HCT116 (cell line): ENCODE measurements around the gene MMS22L.

ENCODE experiments used
- ATF3 ChIP-seq: IDR thresholded peaks from 2 replicates; pipeline ENCODE4 v1.6.1; 2012
- CEBPB ChIP-seq: IDR thresholded peaks from 2 replicates; pipeline ENCODE4 v1.6.1; 2012; ENCODE audit warnings: low read depth
- CTCF ChIP-seq, 3 experiments: fragments of 200-600 bp in 1 of 3; sonication (generic) in 1 of 3; IDR thresholded peaks in 2 of 3; conservative IDR thresholded peaks in 1 of 3; 2 replicates each; pipeline ENCODE4 v1.5.1; 2012 to 2017; ENCODE audit warnings: low read depth in 2 of 3, low read length in 2 of 3, antibody characterized with exemption in 1 of 3, borderline replicate concordance in 1 of 3, control low read depth in 1 of 3, mild to moderate bottlenecking in 1 of 3, mixed read lengths in 1 of 3, mixed run types in 1 of 3, moderate library complexity in 1 of 3; ENCODE audit not compliant: insufficient read depth in 1 of 3
- EZH2 ChIP-seq: fragments of 200-600 bp; sonication (generic); IDR thresholded peaks from 2 replicates; pipeline ENCODE4 v1.6.1; 2017; ENCODE audit warnings: antibody characterized with exemption, mixed run types
- FOSL1 ChIP-seq: IDR thresholded peaks from 2 replicates; pipeline ENCODE4 v1.6.1; 2012; ENCODE audit warnings: low read depth
- JUND ChIP-seq: IDR thresholded peaks from 2 replicates; pipeline ENCODE4 v1.6.1; 2012
- POLR2A ChIP-seq: IDR thresholded peaks from 2 replicates; pipeline ENCODE4 v1.7.0; 2011; ENCODE audit warnings: borderline replicate concordance; ENCODE audit not compliant: insufficient read depth, insufficient read length; ENCODE audit errors: extremely low read depth
- POLR2AphosphoS5 ChIP-seq: IDR thresholded peaks from 2 replicates; pipeline ENCODE4 v1.6.1; 2011; ENCODE audit warnings: mild to moderate bottlenecking, low read depth, low read length, moderate library complexity
- RAD21 ChIP-seq: IDR thresholded peaks from 2 replicates; pipeline ENCODE4 v1.6.1; 2012; ENCODE audit warnings: low read depth, mild to moderate bottlenecking
- YY1 ChIP-seq: IDR thresholded peaks from 2 replicates; pipeline ENCODE4 v1.6.1; 2011; ENCODE audit warnings: low read length, low read depth, moderate library complexity, mild to moderate bottlenecking; ENCODE audit not compliant: insufficient replicate concordance; ENCODE audit errors: extremely low read depth

- TF ChIP-seq CTCF (IDR thresholded peaks at IDR 0.05 in 2 of 3, conservative IDR thresholded peaks at IDR 0.05 in 1 of 3; ENCODE audit: borderline replicate concordance in 1 of 3, insufficient read depth in 1 of 3, low read depth in 2 of 3, low read length in 2 of 3) (no peak), POLR2AphosphoS5 (no peak), CEBPB (no peak), FOSL1 (no peak), JUND (no peak), RAD21 (no peak), YY1 (no peak), POLR2A (no peak), ATF3 (no peak), EZH2 (no peak)
These were observed 171.8 kb downstream of the MMS22L start for GRCh38 chr6:97111243-97111642.
